Measurements from ENCODE around the gene TRUB2. TPM values are rescaled to one million over a fixed set of nuclear protein-coding genes. Genes with fewer than 3 reads are reported as not detected.

The TRUB2 gene
- total RNA-seq, 6 experiments from 2014 or later = 27.0 to 38.5 (median 34.3) TPM

DNA sequence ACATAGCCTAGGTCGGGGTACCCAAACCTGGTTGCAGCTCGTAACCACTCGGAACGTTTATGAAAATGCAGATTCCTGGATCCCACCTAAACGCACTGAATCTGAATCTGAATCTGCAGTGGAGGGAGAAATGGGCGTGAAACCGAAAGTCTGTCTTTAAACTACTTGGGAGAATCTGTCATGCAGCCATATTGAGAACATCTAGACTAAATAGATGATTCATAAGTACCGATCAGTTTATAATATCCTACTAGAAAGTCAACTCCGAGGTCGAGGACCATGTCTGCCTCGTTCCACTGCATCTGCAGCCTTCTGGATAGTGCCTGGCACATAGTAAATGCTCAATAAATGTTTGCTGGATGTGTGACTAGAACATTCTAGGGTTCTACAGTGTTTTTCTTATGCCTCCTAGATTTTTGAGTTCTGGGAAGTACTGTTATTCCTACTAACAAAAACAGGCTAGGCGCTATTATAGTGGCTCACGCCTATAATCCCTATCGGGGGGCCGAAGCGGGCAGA, 1.0 kb upstream of the TRUB2 start:
- H3K4me1 Mint-ChIP-seq (ENCODE audit: low read depth) = peaks cover 5% of the 10 kb centered on the region; the same call in 1 of the 2 replicates
- H3K4me3 Mint-ChIP-seq = peak overlapping the region; percentile 95
- peaks cover 9% of the 10 kb centered on the region; the same call in 1 of the 2 replicates for H3K36me3 Mint-ChIP-seq (ENCODE audit: low read depth)
- peak; percentile 23 for DNase-seq
- peaks cover 2% of the 10 kb centered on the region for H3K27me3 Mint-ChIP-seq (ENCODE audit: insufficient read depth)
- TF ChIP-seq, protein P1, sequence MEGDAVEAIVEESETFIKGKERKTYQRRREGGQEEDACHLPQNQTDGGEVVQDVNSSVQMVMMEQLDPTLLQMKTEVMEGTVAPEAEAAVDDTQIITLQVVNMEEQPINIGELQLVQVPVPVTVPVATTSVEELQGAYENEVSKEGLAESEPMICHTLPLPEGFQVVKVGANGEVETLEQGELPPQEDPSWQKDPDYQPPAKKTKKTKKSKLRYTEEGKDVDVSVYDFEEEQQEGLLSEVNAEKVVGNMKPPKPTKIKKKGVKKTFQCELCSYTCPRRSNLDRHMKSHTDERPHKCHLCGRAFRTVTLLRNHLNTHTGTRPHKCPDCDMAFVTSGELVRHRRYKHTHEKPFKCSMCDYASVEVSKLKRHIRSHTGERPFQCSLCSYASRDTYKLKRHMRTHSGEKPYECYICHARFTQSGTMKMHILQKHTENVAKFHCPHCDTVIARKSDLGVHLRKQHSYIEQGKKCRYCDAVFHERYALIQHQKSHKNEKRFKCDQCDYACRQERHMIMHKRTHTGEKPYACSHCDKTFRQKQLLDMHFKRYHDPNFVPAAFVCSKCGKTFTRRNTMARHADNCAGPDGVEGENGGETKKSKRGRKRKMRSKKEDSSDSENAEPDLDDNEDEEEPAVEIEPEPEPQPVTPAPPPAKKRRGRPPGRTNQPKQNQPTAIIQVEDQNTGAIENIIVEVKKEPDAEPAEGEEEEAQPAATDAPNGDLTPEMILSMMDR (IDR thresholded peaks at IDR 0.05) = no peak
- peak overlapping the region; percentile 98 for H3K27ac Mint-ChIP-seq
- H3K9me3 Mint-ChIP-seq = no peaks in the 10 kb centered on the region

DNA sequence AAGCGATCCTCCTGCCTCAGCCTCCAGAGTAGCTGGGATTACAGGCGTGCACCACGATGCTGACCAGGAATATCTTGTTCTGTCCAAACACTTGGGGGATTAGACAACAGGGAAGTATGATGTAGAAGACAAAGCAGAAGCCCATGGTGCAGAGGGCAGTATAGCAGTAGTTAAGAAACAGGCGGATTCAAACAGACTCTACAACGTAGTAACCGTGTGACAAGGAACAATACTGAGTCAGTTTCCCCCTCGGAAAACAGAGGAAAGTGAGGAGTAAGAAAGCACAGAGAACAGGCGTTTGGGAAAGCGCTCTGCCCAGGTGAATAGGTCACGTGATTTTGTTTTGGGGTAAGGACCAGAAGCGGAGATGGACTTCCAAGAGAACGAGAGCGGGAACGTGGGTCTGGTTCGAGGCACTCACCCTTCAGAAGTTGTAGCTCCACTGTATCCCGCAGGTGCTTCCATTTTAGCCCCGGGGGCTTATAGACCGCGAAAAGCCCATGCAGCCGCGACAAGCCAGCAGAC, 306 bp downstream of the TRUB2 start:
- H3K27me3 Mint-ChIP-seq (ENCODE audit: insufficient read depth) = peaks cover 2% of the 10 kb centered on the region
- H3K4me1 Mint-ChIP-seq (ENCODE audit: low read depth) = peaks cover 5% of the 10 kb centered on the region; the same call in 1 of the 2 replicates
- H3K36me3 Mint-ChIP-seq (ENCODE audit: low read depth) = peaks cover 9% of the 10 kb centered on the region; the same call in 1 of the 2 replicates
- TF ChIP-seq, protein P1 (IDR thresholded peaks at IDR 0.05) = no peak
- no peak for DNase-seq
- peak overlapping the region; percentile 98 for H3K27ac Mint-ChIP-seq
- no peaks in the 10 kb centered on the region for H3K9me3 Mint-ChIP-seq
- H3K4me3 Mint-ChIP-seq = peak overlapping the region; percentile 95

DNA sequence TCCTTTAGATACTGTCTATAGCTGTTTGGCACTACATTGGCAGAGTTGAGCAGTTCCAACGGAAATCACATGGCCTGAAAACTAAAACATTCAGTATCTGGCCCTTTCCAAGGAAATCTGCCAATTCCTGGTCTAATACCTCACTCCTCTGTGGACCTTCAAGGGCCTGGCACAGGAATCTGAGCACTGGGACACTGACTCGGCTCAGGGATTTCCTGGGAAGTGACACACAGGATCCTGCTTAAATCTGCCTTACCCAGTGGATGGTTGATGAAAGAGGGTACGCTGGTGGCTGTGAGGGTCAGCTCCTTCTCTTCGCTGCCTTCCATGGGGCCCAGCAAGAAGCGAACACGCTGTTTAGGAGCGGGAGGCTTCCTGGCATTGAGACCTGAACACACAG, 904 bp downstream of the TRUB2 start:
- H3K4me1 Mint-ChIP-seq (ENCODE audit: low read depth) = peaks cover 5% of the 10 kb centered on the region; the same call in 1 of the 2 replicates
- no peak overlapping the region for H3K27ac Mint-ChIP-seq
- peaks cover 9% of the 10 kb centered on the region; the same call in 1 of the 2 replicates for H3K36me3 Mint-ChIP-seq (ENCODE audit: low read depth)
- no peaks in the 10 kb centered on the region for H3K9me3 Mint-ChIP-seq
- TF ChIP-seq, protein P1 (IDR thresholded peaks at IDR 0.05) = no peak
- no peak for DNase-seq
- H3K4me3 Mint-ChIP-seq = peak overlapping the region; percentile 95
- H3K27me3 Mint-ChIP-seq (ENCODE audit: insufficient read depth) = peaks cover 2% of the 10 kb centered on the region

- DNase-seq = no peak
- no peaks in the 10 kb centered on the region for H3K4me1 Mint-ChIP-seq (ENCODE audit: low read depth)
- no peaks in the 10 kb centered on the region for H3K36me3 Mint-ChIP-seq (ENCODE audit: low read depth)
- no peak overlapping the region for H3K4me3 Mint-ChIP-seq
- TF ChIP-seq, protein P1 (IDR thresholded peaks at IDR 0.05) = no peak
- H3K27ac Mint-ChIP-seq = no peak overlapping the region
- H3K9me3 Mint-ChIP-seq = no peaks in the 10 kb centered on the region
- H3K27me3 Mint-ChIP-seq (ENCODE audit: insufficient read depth) = no peaks in the 10 kb centered on the region; the same call in 1 of the 2 replicates
Observed at GRCh38 chr9:128317629-128318028, 4.6 kb downstream of the TRUB2 start.

DNA sequence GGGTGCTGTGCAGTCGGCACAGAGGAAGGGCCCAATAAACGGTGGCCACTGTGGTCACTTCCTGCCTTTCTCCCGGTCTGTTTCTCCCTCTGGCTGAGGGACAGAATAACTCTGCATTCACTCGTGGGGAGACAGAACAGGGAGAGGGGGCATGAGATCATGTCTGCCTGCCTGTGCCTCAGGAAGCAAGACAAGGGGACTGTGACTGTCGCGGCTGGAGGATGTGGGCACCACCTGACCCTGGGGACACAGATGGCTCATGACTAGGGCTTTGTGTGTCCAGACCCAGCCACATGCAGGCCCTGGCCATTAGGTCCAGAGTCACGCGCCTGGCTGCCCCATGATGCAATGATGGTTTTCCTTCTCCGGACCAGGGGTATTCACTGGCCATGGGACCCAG, 5.8 kb downstream of the TRUB2 start:
- no peak for DNase-seq
- no peaks in the 10 kb centered on the region for H3K9me3 Mint-ChIP-seq
- H3K4me3 Mint-ChIP-seq = no peak overlapping the region
- no peaks in the 10 kb centered on the region; the same call in 1 of the 2 replicates for H3K27me3 Mint-ChIP-seq (ENCODE audit: insufficient read depth)
- H3K36me3 Mint-ChIP-seq (ENCODE audit: low read depth) = peaks cover 4% of the 10 kb centered on the region
- no peaks in the 10 kb centered on the region for H3K4me1 Mint-ChIP-seq (ENCODE audit: low read depth)
- H3K27ac Mint-ChIP-seq = no peak overlapping the region
- TF ChIP-seq, protein P1 (IDR thresholded peaks at IDR 0.05) = no peak
